NCI-H2107 treated with DMSO at 0.1 percent for 48 hours (cell line): ENCODE data around the gene CCDC73.
A peak's percentile ranks its signal among the peaks of the same experiment; 100 is the strongest.
"Not testable (repeated sequence)": the region's sequence is repeated elsewhere in the genome, so short reads cannot be mapped to it uniquely, and the experiment has no call there.

ENCODE experiments used
- DNase-seq: peaks from one replicate; lab custom pipeline; 2025; ENCODE audit not compliant: unreplicated experiment; lab: John Stamatoyannopoulos, UW

The CCDC73 gene

DNA sequence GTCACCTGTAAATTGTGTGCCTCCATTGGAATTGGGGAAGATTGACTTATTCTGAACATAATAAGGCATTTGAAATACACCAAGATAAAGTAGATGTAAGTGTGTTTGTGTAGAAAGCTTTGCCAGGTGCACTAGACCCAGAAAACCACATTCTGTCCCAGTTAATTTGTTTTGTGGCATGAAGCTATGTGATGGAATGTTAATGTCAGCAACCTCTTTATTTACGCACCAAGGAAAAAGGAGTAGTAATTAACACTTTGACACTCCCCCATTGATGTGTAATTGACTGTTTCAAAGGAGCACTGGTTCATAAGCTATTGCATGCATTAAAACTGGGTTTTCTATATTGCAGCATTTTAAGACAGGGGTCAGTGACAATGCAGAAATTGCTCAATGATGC is 196.5 kb downstream of the CCDC73 start:
- DNase-seq: peak; percentile 17

DNA sequence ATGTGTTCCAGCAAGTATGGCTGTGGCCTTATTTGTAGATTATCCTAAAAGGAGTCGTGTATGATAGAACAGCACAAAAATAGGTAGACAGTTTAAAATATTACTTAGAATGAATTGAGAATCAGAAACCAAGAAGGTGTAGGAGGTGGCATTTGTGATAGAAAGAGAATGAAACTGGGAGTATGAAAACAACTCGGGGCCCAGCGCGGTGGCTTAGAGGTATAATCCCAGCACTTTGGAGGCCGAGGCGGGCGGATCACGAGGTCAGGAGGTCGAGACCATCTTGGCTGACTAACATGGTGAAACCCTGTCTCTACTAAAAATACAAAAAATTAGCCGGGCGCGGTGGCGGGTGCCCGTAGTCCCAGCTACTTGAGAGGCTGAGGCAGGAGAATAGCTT is 198.3 kb downstream of the CCDC73 start:
- DNase-seq: not testable (repeated sequence)

DNA sequence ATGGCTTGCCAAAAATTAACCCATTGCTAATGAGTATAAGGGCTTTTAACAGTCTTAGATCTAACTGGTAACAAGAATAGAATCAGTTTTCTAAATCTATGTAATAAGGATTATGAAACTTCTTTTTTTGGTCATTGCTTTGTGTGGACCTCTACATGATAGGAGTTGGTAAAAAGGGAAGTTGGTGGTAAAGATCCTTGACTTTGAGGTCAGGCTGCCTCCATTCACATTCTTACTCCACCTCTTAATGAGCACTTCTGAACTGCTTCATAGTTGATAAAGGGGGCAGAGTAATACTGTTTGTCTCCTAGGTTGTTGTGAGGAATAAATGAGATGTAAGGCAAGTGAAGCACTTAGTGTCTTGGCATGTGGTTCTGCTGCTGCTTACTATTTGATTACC is 200.2 kb downstream of the CCDC73 start:
- DNase-seq: no peak

DNA sequence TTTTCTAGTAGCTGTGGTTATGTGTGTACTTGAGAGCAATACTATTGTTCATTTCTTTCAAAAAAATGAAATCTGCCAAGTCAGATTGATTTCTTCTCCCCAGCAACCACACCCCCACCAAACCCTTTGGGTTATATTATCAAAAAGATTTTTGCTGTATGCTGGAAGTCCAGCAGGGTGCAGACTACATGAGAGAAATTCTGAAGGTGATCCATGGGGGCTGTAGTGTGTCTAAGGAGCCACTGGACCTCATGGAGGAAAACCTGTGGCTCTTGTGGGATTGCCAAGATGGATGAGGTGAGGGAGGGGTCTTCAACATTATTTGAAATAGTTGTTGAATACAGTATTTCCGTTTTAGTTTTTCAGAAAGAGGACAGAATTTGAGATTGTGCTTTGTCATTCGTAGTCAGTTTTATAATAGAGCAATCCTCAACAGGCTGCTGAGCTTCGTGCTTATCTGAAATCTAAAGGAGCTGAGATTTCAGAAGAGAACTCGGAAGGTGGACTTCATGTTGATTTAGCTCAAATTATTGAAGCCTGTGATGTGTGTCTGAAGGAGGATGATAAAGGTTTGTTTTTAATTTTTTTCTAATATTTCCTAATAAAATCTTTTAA is 207.8 kb downstream of the CCDC73 start:
- DNase-seq: no peak

DNA sequence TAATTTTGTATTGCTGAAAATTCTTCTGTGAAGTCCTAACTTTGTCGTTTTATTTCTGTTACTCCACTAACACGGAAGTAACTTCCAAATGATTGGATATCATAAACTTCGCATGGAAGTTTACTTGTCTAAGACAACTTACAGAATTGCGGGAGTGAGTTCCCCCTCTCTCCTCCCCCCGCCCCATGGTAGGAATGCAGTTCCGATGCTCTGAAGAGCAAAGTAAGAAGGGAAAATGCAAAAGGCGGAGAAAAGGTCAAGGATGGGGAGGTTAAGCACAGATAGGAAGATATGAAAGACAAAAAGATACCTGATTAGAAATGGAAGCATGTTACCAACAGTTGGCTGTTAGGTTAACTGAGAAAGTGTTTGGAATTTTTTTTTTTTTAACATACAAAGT is 209.5 kb downstream of the CCDC73 start:
- DNase-seq: no peak

DNA sequence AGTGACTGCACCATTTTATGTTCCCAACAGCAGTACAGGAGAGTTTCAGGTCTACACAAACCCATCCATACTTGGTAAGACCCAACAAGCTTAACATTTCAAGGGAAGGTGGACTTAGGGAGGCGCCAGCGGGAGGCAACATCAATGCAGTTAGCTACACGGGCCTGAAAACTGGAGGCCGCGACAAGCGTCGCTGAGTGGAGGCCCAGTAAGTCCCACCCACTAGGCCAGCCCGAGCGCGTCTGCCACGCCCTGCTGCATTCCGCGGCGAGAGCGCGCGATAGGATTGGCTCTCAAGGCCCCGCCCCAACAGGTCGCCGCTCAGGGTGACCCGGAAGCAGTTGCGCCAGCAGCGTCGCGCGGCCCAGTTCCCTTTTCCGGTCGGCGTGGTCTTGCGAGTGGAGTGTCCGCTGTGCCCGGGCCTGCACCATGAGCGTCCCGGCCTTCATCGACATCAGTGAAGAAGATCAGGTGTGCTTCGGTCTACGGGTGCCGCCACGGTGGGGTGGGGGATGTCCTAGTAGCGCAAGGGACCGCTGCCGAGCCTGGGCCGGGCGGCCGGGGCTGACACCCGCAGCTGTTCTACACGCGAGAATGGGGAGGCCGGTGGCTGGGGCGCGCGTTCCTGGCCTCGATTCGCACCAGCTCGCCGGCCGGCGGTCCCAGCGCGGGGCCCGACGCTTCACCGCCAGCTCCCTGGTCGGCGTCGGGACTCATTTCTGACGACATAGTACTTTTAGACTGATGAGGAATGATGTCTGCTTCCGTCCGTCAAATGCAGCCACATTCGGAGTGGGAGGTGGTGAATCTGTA is 210.8 kb downstream of the CCDC73 start, which contains the start of gene EIF3M:
EIF3M (plus strand) TSS at position 373 of the 813 bp plus-strand sequence; CDS start at position 430, 57 bp downstream.
- peak; percentile 82 for DNase-seq

DNA sequence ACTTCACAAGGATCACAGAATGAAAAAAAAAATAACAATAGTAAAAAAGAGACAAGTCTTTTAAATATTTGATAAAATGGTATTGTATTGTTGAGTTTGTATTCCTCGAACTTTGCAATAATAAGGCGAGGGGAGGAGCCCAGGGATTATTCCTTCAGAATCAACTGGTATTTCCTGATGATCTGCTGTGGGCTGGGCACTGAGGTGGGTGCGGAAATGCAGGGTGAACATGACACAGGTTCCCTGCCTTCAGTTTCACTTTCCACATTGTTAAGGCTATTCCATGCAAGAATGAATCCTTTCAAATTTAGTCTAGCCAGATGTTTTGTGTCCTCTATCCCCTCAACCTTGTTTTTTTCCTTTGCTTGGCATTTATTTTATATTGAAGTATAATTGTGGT is 212.9 kb downstream of the CCDC73 start:
- DNase-seq: no peak

DNA sequence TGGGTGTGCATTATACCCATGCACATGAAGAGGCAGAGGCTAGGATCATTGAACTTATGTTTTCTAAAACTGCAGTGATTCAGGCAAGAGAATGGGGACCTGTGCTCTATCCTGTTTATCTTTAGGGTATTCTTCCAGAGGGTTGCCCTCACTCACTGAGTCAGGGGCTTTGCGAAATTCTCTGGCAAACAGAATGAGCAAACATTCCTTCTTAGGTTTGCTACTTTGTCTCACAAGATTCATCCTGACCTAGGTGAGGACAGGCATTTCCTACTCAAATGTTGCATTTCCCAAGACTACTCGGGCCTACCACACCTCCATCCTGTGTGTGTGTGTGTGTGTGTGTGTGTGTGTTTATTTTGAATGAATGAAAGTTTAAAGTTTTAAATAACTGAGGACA is 213.5 kb downstream of the CCDC73 start:
- DNase-seq: no peak

DNA sequence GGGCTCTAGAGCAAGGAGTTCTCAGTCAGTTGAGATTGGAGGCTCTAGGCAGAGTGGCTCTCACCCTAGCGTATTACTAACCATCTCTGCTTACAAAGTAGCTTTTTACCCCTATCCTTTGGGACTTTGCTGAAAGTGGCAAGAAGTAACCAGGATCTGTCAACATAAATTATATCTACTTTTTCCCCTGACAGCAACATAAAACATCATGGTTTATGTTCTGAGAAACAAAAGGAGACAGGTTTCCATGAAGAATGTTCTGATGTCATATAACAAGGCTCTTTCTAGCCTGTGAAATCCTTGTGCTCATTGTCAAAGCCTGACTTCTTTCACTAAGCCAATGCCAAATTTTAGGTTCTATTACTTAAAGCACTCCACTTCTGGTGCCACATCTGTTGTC is 218.0 kb downstream of the CCDC73 start:
- DNase-seq: no peak

DNA sequence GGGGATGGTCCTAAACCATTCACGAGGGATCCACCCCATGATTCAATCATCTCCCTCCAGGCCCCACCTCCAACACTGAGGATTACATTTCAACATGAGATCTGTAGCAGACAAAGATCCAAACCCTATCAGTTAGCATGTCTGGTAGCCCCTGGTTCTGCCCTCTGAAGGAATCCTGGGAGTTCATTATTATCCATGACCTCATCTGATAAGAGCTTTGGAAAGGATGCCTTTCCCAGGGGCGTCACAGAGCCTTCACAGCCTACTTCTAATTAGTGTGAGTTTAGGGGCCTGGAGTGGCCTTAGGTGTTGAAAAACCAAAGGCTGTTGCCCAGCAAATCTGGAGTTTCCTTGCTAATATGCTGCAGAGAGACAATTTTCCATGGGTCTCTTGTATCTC is 219.4 kb downstream of the CCDC73 start:
- DNase-seq: no peak

DNA sequence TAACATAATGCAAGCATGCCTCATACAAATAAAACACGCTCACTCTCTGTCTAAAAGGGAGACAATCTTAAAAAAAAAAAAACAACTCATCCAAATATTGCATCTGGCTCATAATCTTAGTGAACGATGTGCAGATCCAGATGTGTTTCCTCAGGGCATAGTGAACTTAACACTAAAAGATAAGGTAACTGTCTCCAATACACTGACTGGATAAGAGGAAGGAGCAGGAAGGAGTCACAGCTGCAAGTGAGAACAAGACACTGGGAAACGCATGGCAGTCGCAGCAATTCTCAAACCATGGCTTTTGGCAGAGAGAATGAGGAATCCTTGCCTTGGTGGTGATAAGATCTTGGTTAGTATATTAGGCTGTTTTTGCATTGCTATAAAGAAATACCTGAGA is 220.0 kb downstream of the CCDC73 start:
- no peak for DNase-seq

DNA sequence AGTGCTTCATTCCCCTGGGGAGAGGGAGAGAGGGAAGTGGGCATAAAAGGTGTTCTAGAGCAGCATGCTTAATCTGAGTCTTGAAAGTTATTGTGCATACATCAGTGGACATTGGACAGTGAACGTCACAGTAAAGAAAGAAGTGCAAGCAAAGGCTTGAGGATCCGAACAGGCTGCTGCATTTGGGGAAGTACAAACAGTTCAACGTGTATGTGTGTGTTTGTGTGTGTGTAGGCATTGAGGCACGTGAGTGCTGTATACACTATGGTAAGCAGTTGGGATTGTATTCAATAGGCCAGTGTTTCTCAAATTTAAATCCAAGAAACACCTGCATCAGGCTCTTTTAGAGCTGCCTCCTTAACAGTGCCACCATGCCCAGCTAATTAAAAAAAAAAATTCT is 221.2 kb downstream of the CCDC73 start:
- no peak for DNase-seq

DNA sequence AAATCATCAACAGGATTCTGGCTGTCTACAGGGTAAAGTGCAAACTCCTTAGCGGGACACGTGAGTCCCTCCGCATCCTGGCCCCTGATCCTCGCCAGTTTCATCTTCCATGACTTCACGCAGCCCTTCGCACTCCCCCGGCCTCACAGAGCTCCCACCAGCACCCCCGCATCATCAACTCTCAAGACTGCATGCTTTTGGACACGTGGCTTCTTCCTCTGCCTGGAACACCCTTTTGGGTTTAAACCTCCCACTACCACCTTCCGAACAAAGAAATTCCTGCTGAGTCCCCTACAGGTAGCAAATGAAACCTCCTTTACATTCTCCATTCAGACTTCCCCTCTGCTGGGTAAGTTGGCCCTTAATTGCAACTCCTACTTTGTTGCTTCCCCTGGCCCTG is 223.4 kb downstream of the CCDC73 start:
- DNase-seq: no peak

DNA sequence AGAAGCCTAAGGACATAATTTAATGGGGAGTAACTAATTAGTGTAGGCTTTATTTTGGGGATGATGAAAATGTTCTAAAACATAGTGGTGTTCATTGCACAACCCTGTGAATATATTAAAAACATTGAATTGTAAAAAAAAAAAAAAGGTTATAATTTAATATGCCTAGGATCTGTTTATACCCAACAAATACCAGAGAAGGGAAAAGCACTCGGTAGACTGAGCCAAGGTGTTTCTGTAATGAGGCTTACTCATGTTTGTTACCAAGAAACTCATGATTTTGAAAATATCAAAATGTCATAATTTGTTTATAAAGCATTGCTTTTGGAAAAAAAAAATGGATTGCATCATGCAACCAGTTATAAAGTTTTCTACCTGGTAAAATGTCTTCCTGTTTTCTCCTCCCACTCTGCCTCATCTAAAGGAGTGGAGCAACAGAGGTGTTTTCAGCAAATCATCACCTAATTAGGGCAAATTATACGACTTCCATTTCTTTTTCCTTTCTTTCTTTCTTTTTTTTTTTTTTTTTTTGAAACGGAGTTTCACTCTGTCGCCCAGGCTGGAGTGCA is 225.1 kb downstream of the CCDC73 start:
- no peak for DNase-seq

DNA sequence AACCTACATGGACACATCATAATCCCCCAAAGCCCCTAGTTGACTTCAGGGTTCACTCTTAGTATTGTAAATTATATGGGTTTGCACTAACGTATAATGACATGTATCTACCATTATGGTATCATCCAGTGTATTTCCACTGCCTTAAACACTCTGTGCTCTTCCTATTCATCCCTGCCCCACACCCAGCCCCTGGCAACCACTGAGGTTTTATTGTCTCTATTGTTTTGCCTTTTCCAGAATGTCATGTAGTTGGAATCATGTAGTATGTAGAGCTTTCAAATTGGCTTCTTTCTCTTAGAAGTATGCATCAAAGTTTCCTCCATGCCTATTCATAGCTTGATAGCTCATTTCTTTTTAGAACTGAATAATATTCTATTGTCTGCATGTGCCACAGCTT is 227.3 kb downstream of the CCDC73 start:
- DNase-seq: no peak

DNA sequence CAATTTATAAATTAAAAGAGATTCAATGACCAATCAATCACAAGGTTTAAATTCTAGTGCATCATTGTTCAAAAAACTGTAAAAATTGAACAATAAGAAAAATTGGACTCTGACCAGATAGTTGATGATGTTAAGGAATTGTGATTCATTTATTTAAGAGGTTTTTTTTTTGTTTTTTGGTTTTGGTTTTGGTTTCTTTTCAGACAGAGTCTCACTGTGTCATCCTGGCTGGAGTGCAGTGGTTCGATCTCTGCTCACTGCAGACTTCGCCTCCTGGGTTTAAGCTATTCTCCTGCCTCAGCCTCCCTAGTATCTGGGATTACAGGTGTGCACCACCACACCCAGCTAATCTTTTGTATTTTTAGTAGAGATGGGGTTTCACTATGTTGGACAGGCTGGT is 227.9 kb downstream of the CCDC73 start:
- no peak for DNase-seq

DNA sequence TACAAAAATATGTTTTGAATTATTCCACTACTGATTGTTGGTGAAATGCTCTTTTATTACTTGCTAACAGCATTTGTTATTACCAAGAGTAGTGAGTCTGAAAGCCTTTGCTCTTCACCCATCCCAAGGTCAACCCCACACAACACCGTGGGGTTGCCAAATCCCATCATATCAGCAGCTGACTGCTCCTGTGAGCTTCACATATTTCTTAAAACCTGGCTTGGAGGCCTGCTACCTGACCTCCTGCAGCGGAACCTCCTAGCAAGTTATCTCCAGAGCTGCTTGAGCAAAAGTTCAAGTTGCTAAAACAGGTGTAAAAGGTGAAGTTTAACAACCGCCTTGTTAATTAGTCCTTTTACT is 230.9 kb downstream of the CCDC73 start:
- no peak for DNase-seq

DNA sequence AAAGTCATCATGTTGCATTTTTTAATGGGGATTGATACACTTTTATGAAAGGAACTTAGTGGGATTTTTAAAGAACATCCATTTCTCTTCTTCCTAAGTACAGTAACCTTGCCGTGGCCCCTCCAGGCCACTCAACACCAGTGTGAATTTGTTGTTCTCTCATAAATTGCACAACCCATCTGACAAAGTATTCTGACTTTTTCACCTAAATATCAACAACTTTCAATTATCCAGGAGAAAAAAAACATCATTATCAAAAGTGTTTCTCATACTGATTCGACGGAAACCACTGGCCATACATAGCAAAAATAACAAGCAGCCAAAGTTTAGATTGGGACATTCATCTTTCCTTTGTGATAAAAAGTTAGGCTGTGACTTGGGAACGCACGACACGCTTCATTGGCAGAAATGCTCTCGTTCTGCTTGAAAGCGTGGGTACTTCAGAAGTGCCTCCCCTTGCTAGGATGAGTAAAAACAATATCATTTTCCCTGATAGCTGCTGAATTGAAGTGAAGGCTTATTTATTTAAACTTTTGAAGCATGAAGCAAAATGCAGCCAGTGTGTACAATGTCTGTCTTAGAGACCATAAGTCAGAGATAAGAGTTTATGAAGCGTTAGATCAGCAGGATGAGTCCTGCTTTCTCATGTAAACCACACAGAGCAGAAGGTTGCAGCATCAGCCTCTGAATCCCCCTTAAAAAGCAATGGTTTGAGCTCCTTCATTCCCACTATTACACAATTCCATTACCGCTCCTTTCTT is 231.4 kb downstream of the CCDC73 start:
- DNase-seq: no peak

DNA sequence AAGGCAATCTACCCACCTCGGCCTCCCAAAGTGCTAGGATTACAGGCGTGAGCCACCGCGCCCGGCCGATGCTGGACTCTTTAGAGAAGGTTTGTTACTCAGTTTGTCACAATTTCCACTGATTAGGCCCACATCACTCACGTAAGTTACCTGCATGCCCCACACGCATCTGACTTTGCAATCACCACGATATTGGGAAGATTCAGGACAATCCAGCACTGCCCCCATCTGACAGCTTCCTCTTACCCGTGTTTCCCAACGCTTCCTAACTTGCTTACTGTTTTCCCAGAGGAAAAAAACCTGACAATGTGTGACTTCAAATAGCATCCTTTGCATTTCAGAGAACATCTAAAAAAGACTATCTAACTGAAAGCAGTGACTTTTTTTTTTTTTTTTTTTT is 232.6 kb downstream of the CCDC73 start:
- DNase-seq: no peak

DNA sequence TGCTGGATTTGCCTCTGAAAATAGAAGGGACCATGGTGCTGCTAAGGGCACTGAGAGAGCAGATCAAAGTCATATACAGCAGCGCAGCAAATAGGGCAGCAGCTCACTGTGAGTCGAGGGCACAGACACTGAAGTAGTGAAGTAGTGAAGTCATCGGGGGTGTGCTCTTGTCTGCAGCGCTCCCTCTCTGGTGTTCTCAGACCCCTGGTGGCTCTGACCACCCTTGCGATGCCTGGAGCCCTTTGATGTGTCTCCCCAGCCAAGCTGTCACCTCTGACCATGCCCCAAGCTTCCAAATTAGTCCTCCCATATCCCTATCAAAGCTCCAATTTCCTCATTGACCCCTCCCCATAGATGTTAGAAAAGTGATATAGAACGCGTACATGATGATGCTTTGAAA is 238.6 kb downstream of the CCDC73 start:
- no peak for DNase-seq

DNA sequence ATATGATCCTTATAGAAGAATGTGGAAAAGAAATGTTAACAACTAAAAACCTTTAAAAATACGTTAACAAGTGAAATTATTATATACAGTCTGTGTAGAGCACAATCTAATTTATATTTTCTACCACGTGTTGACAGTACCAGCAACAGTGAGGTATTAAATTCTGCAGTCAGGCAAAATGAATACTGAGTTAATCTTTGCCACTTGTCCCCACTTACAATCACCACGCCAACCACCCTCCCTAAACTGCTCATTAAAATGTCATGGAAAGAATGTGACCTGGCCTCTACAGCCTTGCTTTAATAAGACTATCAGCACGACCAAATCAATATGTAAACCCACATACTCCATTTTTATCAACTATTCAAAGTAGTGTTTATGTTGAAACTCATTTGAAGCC is 239.4 kb downstream of the CCDC73 start:
- no peak for DNase-seq
